Large intestine (tissue), 3 donors: ENCODE measurements around the gene CFAP57. TPM values are rescaled to one million over a fixed set of nuclear protein-coding genes. Genes with fewer than 3 reads are reported as not detected.
"Not testable (repeated sequence)": the region's sequence is repeated elsewhere in the genome, so short reads cannot be mapped to it uniquely, and the experiment has no call there.

ENCODE experiments used
- DNase-seq, 2 donors: peaks; one replicate each; pipeline versions ENCODE4 v3.0.0 to v3.0.0-alpha.2; 2013
- H3K27ac ChIP-seq: one replicate; pipeline ENCODE4 v1.5.1; 2013; ENCODE audit warnings: low read length
- H3K27me3 ChIP-seq: 2 replicates; pipeline ENCODE4 v1.6.1; 2013; ENCODE audit warnings: low read length; ENCODE audit not compliant: control insufficient read depth, insufficient read depth
- H3K36me3 ChIP-seq: 2 replicates; pipeline ENCODE4 v1.6.1; 2013; ENCODE audit warnings: low read length; ENCODE audit not compliant: control insufficient read depth, insufficient read depth
- H3K4me1 ChIP-seq: one replicate; pipeline ENCODE4 v1.6.1; 2013; ENCODE audit warnings: low read length; ENCODE audit not compliant: control insufficient read depth, insufficient read depth
- H3K4me3 ChIP-seq: one replicate; pipeline ENCODE4 v1.5.1; 2013; ENCODE audit warnings: low read length
- H3K9me3 ChIP-seq: one replicate; pipeline ENCODE4 v1.6.1; 2013; ENCODE audit warnings: mild to moderate bottlenecking, low read depth, low read length, moderate library complexity; ENCODE audit not compliant: control insufficient read depth
- WGBS: methylation state at CpG from one replicate; pipeline ENCODE4 v1.1.5; 2013; ENCODE audit warnings: low lambda C conversion rate; ENCODE audit not compliant: insufficient coverage; 5-methylcytosine and 5-hydroxymethylcytosine counted together
- polyA plus RNA-seq: library from polyadenylated mRNA; unstranded; fragments of 120-200 nt; gene quantifications from one replicate; pipeline ENCODE4 v1.2.1, GENCODE V29; 2013

Gene CFAP57
- polyA plus RNA-seq, 1 donor: 0.25 TPM

DNA sequence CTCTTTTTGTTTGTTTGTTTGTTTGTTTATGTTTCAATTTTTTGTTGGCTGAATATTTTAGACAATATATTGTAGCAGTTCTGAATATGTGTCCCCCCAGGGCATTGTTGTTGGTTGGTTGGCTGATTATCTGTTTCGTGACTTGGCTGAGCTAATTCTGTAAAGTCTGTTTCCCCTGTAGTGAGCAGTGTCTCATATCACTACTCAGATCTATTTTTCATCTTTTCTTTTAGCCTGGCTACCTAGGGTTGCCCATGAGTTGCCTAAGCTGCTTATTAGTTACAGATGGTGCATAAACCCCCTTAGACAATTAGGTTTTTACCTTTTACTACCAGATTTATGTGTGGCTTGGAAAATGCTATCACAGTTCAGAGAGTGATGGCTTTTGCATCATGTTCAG is 32.3 kb downstream of the CFAP57 start:
- no peaks in the 10 kb centered on the region for H3K27me3 ChIP-seq
- H3K27ac ChIP-seq: no peak overlapping the region
- H3K36me3 ChIP-seq: no peaks in the 10 kb centered on the region
- DNase-seq: no peak
- WGBS: no CpG with 5 or more reads among the region's 1 CpG
- peaks cover 5% of the 10 kb centered on the region for H3K9me3 ChIP-seq
- H3K4me3 ChIP-seq: no peak overlapping the region
- H3K4me1 ChIP-seq: peaks cover 30% of the 10 kb centered on the region

DNA sequence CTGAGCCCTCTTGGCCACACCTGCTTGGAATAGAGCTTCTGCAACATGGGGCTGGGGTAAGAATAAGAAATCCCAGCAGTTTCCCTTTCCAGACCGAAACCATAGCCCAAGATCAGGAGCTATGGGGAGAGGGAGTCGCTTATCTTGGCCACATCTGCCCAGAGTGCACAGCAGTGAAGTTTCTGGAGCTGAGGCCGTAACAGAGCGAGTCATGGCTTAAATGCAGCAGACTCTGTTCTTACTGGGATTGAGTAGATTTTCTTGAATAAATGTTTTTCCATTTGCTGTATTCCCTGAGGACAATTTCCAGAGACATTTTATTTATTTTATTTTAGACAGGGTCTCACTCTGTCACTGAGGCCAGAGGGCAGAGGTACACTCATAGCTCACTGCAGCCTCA is 33.5 kb downstream of the CFAP57 start:
- DNase-seq: peak in 1 of 2 donors; percentile 19
- no peaks in the 10 kb centered on the region for H3K36me3 ChIP-seq
- no peak overlapping the region for H3K4me3 ChIP-seq
- no CpG with 5 or more reads among the region's 4 CpGs for WGBS
- peak overlapping the region; percentile 85 for H3K27ac ChIP-seq
- no peaks in the 10 kb centered on the region for H3K27me3 ChIP-seq
- peaks cover 5% of the 10 kb centered on the region for H3K9me3 ChIP-seq
- H3K4me1 ChIP-seq: peaks cover 30% of the 10 kb centered on the region

- H3K4me1 ChIP-seq: peaks cover 30% of the 10 kb centered on the region
- no peaks in the 10 kb centered on the region for H3K27me3 ChIP-seq
- WGBS: 10% methylated on average over 2 of the region's 10 CpGs
- H3K4me3 ChIP-seq: no peak overlapping the region
- H3K9me3 ChIP-seq: peaks cover 5% of the 10 kb centered on the region
- H3K36me3 ChIP-seq: no peaks in the 10 kb centered on the region
- DNase-seq: peak; percentile 81 to 88
- H3K27ac ChIP-seq: peak overlapping the region; percentile 85
Measured at GRCh38 chr1:43206600-43207228, 34.6 kb downstream of the CFAP57 start.

- Histone ChIP-seq H3K36me3 (no peaks in the 10 kb centered on the region), H3K27ac (peak overlapping the region; percentile 85), H3K27me3 (no peaks in the 10 kb centered on the region), H3K9me3 (peaks cover 5% of the 10 kb centered on the region), H3K4me1 (peaks cover 30% of the 10 kb centered on the region), H3K4me3 (no peak overlapping the region)
- WGBS: no CpG with 5 or more reads among the region's 12 CpGs
- DNase-seq: peak; percentile 4 to 37
Measured at GRCh38 chr1:43207229-43207853, 35.2 kb downstream of the CFAP57 start.

DNA sequence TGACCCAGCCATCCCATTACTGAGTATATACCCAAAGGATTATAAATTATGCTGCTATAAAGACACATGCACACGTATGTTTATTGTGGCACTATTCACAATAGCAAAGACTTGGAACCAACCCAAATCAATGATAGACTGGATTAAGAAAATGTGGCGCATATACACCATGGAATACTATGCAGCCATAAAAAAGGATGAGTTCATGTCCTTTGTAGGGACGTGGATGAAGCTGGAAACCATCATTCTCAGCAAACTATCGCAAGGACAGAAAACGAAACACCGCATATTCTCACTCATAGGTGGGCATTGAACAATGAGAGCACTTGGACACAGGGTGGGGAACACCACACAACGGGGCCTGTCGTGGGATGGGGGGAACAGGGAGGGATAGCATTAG is 36.1 kb downstream of the CFAP57 start:
- no CpG with 5 or more reads among the region's 8 CpGs for WGBS
- not testable (repeated sequence) for H3K27ac ChIP-seq, DNase-seq, H3K9me3 ChIP-seq, H3K36me3 ChIP-seq, H3K27me3 ChIP-seq, H3K4me3 ChIP-seq
- peaks cover 30% of the 10 kb centered on the region for H3K4me1 ChIP-seq

DNA sequence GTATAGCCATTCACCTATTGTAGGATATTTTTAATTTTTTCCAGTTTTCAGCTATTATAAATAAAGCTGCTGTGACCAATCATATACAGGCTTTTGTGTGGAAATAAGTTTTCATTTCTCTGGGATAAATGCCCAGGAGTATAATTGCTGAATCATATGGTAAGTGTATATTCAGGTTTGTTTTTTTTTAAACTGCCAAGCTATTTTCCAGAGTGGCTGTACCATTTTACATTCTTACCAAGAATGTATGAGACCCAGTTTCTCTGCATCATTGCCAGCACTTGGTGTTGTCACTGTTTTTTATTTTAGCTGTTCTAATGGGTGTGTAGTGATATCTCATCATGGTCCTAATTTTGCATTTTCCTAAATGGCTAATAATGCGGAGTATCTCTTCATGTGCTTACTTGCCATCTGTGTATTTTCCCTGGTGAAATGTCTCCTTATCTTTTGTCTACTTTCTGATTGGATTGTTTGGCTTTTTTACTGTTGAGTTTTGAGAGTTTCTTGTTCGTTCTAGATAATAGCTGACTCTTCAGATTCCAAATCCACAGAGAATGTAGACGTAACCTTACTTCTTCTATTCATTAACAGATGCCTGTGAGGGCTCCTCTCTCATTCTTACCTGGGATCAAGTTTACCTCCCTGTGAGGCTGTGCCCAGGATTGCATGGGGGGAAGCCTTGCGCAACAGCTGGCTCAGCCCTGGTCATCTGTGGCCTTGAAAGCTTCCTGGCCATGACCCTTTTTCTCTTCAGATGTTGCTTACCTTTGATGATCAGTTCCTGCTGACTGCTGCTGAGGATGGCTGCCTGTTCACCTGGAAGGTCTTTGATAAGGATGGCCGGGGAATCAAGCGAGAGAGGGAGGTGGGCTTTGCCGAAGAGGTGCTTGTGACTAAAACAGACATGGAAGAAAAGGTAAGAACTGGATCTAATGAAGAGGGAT is 42.6 kb downstream of the CFAP57 start:
- no peaks in the 10 kb centered on the region for H3K36me3 ChIP-seq
- no peaks in the 10 kb centered on the region for H3K4me1 ChIP-seq
- no peaks in the 10 kb centered on the region for H3K27me3 ChIP-seq
- WGBS: 89% methylated on average over 3 of the region's 7 CpGs
- no peak for DNase-seq
- H3K4me3 ChIP-seq: no peak overlapping the region
- H3K9me3 ChIP-seq: no peaks in the 10 kb centered on the region
- no peak overlapping the region for H3K27ac ChIP-seq

- Histone ChIP-seq H3K9me3 (no peaks in the 10 kb centered on the region), H3K4me3 (no peak overlapping the region), H3K27me3 (no peaks in the 10 kb centered on the region), H3K27ac (no peak overlapping the region), H3K4me1 (no peaks in the 10 kb centered on the region), H3K36me3 (no peaks in the 10 kb centered on the region)
- WGBS: no CpG with 5 or more reads among the region's 10 CpGs
- no peak for DNase-seq
Measured at GRCh38 chr1:43217747-43218146, 45.6 kb downstream of the CFAP57 start.

GRCh38 chr1:43220905-43221778 is 49.0 kb downstream of the CFAP57 start:
- Histone ChIP-seq H3K27me3 (no peaks in the 10 kb centered on the region), H3K4me1 (no peaks in the 10 kb centered on the region), H3K9me3 (no peaks in the 10 kb centered on the region), H3K36me3 (no peaks in the 10 kb centered on the region), H3K4me3 (no peak overlapping the region), H3K27ac (no peak overlapping the region)
- 40% methylated on average over 1 of the region's 7 CpGs for whole genome bisulfite sequencing
- DNase-seq: no peak

DNA sequence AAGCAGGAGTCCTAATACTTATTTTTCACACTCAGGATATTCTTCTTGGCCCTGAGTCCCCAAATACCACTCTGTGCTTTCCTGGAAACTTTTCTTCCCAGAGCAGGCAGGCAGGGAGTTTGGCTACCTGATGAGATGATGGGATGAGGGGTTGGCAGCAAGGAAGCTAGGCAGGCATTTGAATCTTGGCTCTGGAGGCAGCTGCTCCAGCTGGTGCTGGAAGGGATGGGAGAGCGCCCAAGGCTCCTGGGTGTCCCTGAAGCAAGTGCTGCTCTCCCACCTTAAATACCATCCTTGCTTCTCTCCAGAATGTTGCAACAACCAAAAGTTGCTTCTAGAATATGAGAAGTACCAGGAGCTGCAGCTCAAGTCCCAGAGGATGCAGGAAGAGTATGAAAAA is 49.7 kb downstream of the CFAP57 start:
- H3K36me3 ChIP-seq: no peaks in the 10 kb centered on the region
- no peak for DNase-seq
- no peaks in the 10 kb centered on the region for H3K9me3 ChIP-seq
- no CpG with 5 or more reads among the region's 1 CpG for WGBS
- no peak overlapping the region for H3K4me3 ChIP-seq
- H3K27me3 ChIP-seq: no peaks in the 10 kb centered on the region
- no peak overlapping the region for H3K27ac ChIP-seq
- no peaks in the 10 kb centered on the region for H3K4me1 ChIP-seq

DNA sequence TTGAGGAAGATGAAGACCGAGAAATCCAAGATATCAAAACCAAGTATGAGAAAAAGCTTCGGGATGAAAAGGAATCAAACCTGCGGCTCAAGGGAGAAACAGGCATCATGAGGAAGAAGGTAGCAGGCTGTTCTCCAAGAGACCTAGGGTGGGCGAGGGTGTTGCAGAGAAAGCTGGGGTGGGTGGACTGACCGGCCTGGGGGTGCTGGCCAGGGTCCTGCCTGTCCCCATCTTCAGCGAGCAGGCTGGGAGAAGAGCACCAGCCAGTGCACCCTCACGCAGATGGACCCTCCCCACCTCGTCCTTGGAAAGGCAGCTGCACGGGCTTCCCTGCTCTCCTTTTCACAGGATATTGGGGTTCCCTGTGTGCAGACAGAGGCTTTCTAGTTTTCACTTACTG is 50.7 kb downstream of the CFAP57 start:
- WGBS: 92% methylated on average over 2 of the region's 9 CpGs
- H3K4me3 ChIP-seq: no peak overlapping the region

More for the DNA sequence above, 50.7 kb downstream of the CFAP57 start:
- no peak for DNase-seq
- H3K27me3 ChIP-seq: no peaks in the 10 kb centered on the region
- H3K36me3 ChIP-seq: no peaks in the 10 kb centered on the region
- H3K4me1 ChIP-seq: peaks cover 3% of the 10 kb centered on the region
- H3K9me3 ChIP-seq: no peaks in the 10 kb centered on the region
- H3K27ac ChIP-seq: no peak overlapping the region
